ENCODE measurements around the gene MTAP. TPM values are rescaled to one million over a fixed set of nuclear protein-coding genes. Genes with fewer than 3 reads are reported as not detected.

MTAP gene
- total and polyA plus RNA-seq, 2 of the 13 experiments (the other 11 are each of a cell fraction or from before 2014, with no cell fraction given), result 16.7 to 51.2 TPM

- TF ChIP-seq ZNF83 (CRISPR knock-in tag; IDR thresholded peaks at IDR 0.05; ENCODE audit: borderline replicate concordance) (no peak), PBX3 (CRISPR knock-in tag; IDR thresholded peaks at IDR 0.05; ENCODE audit: borderline replicate concordance) (no peak), ZSCAN25 (CRISPR knock-in tag; IDR thresholded peaks at IDR 0.05) (peak; percentile 21; the same call in 1 of the 2 replicates), ZNF687 (CRISPR knock-in tag; IDR thresholded peaks at IDR 0.05) (peak; percentile 60), PHF20 (CRISPR knock-in tag; IDR thresholded peaks at IDR 0.05) (no peak), ARNT (IDR thresholded peaks at IDR 0.05) (no peak), TEAD3 (CRISPR knock-in tag; optimal IDR thresholded peaks at IDR 0.05; ENCODE audit: borderline replicate concordance) (no peak), E2F1 (CRISPR knock-in tag; IDR thresholded peaks at IDR 0.05) (no peak), SALL1 (CRISPR knock-in tag; IDR thresholded peaks at IDR 0.05) (peak; percentile 26; the same call in 1 of the 2 replicates), ZNF513 (CRISPR knock-in tag; conservative IDR thresholded peaks at IDR 0.05) (no peak), HHEX (CRISPR knock-in tag; IDR thresholded peaks at IDR 0.05) (no peak), CENPBD1 (CRISPR knock-in tag; IDR thresholded peaks at IDR 0.05; ENCODE audit: borderline replicate concordance, low read depth) (no peak), RBM39 (IDR thresholded peaks at IDR 0.05; ENCODE audit: low read depth, low read length, poor library complexity, severe bottlenecking) (no peak), ZBTB34 (CRISPR knock-in tag; IDR thresholded peaks at IDR 0.05) (no peak), SAP130 (CRISPR knock-in tag; IDR thresholded peaks at IDR 0.05; ENCODE audit: low read depth) (no peak), NRL (CRISPR knock-in tag; IDR thresholded peaks at IDR 0.05; ENCODE audit: borderline replicate concordance) (no peak), ZMAT5 (CRISPR knock-in tag; IDR thresholded peaks at IDR 0.05; ENCODE audit: borderline replicate concordance, low read depth) (no peak), ATF7 (IDR thresholded peaks at IDR 0.05) (no peak), ATF7 (CRISPR knock-in tag; IDR thresholded peaks at IDR 0.05) (no peak), RARA (CRISPR knock-in tag; IDR thresholded peaks at IDR 0.05) (no peak), PHF21A (CRISPR knock-in tag; IDR thresholded peaks at IDR 0.05) (no peak)
Observed at GRCh38 chr9:21840647-21841046, 38.2 kb downstream of the MTAP start (continued).
